HCT116 (cell line): ENCODE measurements around the gene LRRN4CL. TPM values are rescaled to one million over a fixed set of nuclear protein-coding genes. Genes with fewer than 3 reads are reported as not detected.

Experiments used
- ATAC-seq: fragments of 200-7000 bp; cut with Tn5 transposase; 2 replicates; pipeline ENCODE4 v1.9.1; 2020; ENCODE audit warnings: mild to moderate bottlenecking, moderate library complexity
- BruUV-seq: library from RNA; stranded (reverse); fragments of 400-500 nt; replicated peaks from 2 replicates; lab custom pipeline; 2021; lab: Mats Ljungman, UMichigan
- CTCF ChIA-PET: fragments of 300-600 bp; sonication (Branson Sonifier 250); formaldehyde crosslinking; loops from one replicate; lab custom pipeline; 2021; ENCODE audit warnings: antibody characterized with exemption; lab: Charles Lee
- POLR2A ChIA-PET: fragments of 300-600, 350-600 bp; sonication (Branson Sonifier 250); formaldehyde crosslinking; loops from one replicate; lab custom pipeline; 2021; ENCODE audit warnings: antibody characterized with exemption; lab: Charles Lee
- RAD21 ChIA-PET, 2 experiments: fragments of 300-600 bp; sonication (Branson Sonifier 250); formaldehyde crosslinking; loops; one replicate each; lab custom pipeline; 2023; ENCODE audit warnings: low total read pairs in 2 of 2; ENCODE audit not compliant: uncharacterized antibody in 2 of 2, unreplicated experiment in 2 of 2, low non-redundant PET in 1 of 2; lab: Charles Lee
- DNase-seq: peaks from one replicate; pipeline ENCODE4 v3.0.0-alpha.2; 2010; ENCODE audit warnings: low read depth, low spot score
- H2AFZ ChIP-seq: fragments of 200-600 bp; shearing (Covaris generic), sonication (generic); 2 replicates; pipeline ENCODE4 v1.6.1; 2017; ENCODE audit warnings: low read depth, mixed run types, mixed read lengths, antibody characterized with exemption, low read length; ENCODE audit not compliant: poor library complexity, severe bottlenecking
- H3K27ac ChIP-seq: 2 replicates; pipeline ENCODE4 v1.5.1; 2012; ENCODE audit warnings: low read depth, low read length
- H3K27me3 ChIP-seq: fragments of 200-600 bp; sonication (generic); 2 replicates; pipeline ENCODE4 v1.6.1; 2016; ENCODE audit warnings: mixed run types, low read length, mixed read lengths; ENCODE audit not compliant: insufficient read depth
- H3K36me3 ChIP-seq, 2 experiments: fragments of 200-500 bp in 1 of 2; fragments of 200-600 bp in 1 of 2; sonication (Bioruptor generic) in 1 of 2; sonication (generic) in 1 of 2; 2 replicates each; pipeline versions ENCODE4 v1.5.1 to v1.6.1; 2014 to 2016; ENCODE audit warnings: low read length in 2 of 2, inconsistent platforms in 1 of 2, mixed read lengths in 1 of 2, mixed run types in 1 of 2; ENCODE audit not compliant: insufficient read depth in 2 of 2, control insufficient read depth in 1 of 2
- H3K4me1 ChIP-seq, 2 experiments: fragments of 200-600 bp in 1 of 2; sonication (generic) in 1 of 2; 2 replicates each; pipeline versions ENCODE4 v1.5.1 to v1.6.1; 2012 to 2017; ENCODE audit warnings: low read length in 2 of 2, inconsistent platforms in 1 of 2, mild to moderate bottlenecking in 1 of 2, mixed read lengths in 1 of 2, mixed run types in 1 of 2, moderate library complexity in 1 of 2; ENCODE audit not compliant: insufficient read depth in 2 of 2, control insufficient read depth in 1 of 2
- H3K4me2 ChIP-seq: fragments of 200-600 bp; sonication (generic); 2 replicates; pipeline ENCODE4 v1.6.1; 2017; ENCODE audit warnings: mixed run types, low read length, mixed read lengths
- H3K4me3 ChIP-seq, 2 experiments: fragments of 200-600 bp in 1 of 2; sonication (generic) in 1 of 2; replicated peaks in 1 of 2; 2 replicates each; pipeline ENCODE4 v1.5.1; 2011 to 2016; ENCODE audit warnings: low read length in 2 of 2, control low read depth in 1 of 2, low read depth in 1 of 2, mild to moderate bottlenecking in 1 of 2, mixed read lengths in 1 of 2, mixed run types in 1 of 2
- H3K79me2 ChIP-seq: fragments of 200-600 bp; sonication (generic); 2 replicates; pipeline ENCODE4 v1.6.1; 2017; ENCODE audit warnings: mild to moderate bottlenecking, mixed run types, low read length, moderate library complexity, mixed read lengths; ENCODE audit not compliant: insufficient read depth
- H3K9ac ChIP-seq: fragments of 200-600 bp; sonication (generic); 2 replicates; pipeline ENCODE4 v1.6.1; 2016; ENCODE audit warnings: low read length, mixed read lengths
- H3K9me2 ChIP-seq: fragments of 200-600 bp; sonication (generic), shearing (Covaris generic); 2 replicates; pipeline ENCODE4 v1.6.1; 2017; ENCODE audit warnings: mixed run types, mild to moderate bottlenecking, moderate library complexity; ENCODE audit not compliant: insufficient read depth
- H3K9me3 ChIP-seq, 2 experiments: fragments of 200-500 bp in 1 of 2; fragments of 200-600 bp in 1 of 2; sonication (Bioruptor generic) in 1 of 2; sonication (generic) in 1 of 2; 2 replicates each; pipeline ENCODE4 v1.6.1; 2014 to 2017; ENCODE audit warnings: low read length in 2 of 2, mixed read lengths in 2 of 2, inconsistent platforms in 1 of 2, low read depth in 1 of 2, mild to moderate bottlenecking in 1 of 2, mixed run types in 1 of 2, moderate library complexity in 1 of 2; ENCODE audit not compliant: control insufficient read depth in 1 of 2, insufficient read depth in 1 of 2
- H4K20me1 ChIP-seq: fragments of 200-600 bp; sonication (generic), shearing (Covaris generic); 2 replicates; pipeline ENCODE4 v1.6.1; 2017; ENCODE audit warnings: mixed run types, mild to moderate bottlenecking, moderate library complexity; ENCODE audit not compliant: insufficient read depth
- CBX3 ChIP-seq: IDR thresholded peaks from 2 replicates; pipeline ENCODE4 v1.6.1; 2012; ENCODE audit warnings: low read depth
- ELF1 ChIP-seq: IDR thresholded peaks from 2 replicates; pipeline ENCODE4 v1.6.1; 2012; ENCODE audit warnings: low read depth, borderline replicate concordance
- FOSL1 ChIP-seq: IDR thresholded peaks from 2 replicates; pipeline ENCODE4 v1.6.1; 2012; ENCODE audit warnings: low read depth
- POLR2A ChIP-seq: IDR thresholded peaks from 2 replicates; pipeline ENCODE4 v1.7.0; 2011; ENCODE audit warnings: borderline replicate concordance; ENCODE audit not compliant: insufficient read depth, insufficient read length; ENCODE audit errors: extremely low read depth
- POLR2AphosphoS5 ChIP-seq: IDR thresholded peaks from 2 replicates; pipeline ENCODE4 v1.6.1; 2011; ENCODE audit warnings: mild to moderate bottlenecking, low read depth, low read length, moderate library complexity
- SP1 ChIP-seq: IDR thresholded peaks from 2 replicates; pipeline ENCODE4 v1.6.1; 2012; ENCODE audit warnings: low read depth
- SRF ChIP-seq: IDR thresholded peaks from 2 replicates; pipeline ENCODE4 v1.6.1; 2012; ENCODE audit warnings: low read depth
- YY1 ChIP-seq: IDR thresholded peaks from 2 replicates; pipeline ENCODE4 v1.6.1; 2011; ENCODE audit warnings: low read length, low read depth, moderate library complexity, mild to moderate bottlenecking; ENCODE audit not compliant: insufficient replicate concordance; ENCODE audit errors: extremely low read depth
- ZFX ChIP-seq: fragments of 450-650 bp; IDR thresholded peaks from 2 replicates; pipeline ENCODE4 v1.6.1; 2017
- intact Hi-C: fragments of 100-400 bp; cut with micrococcal nuclease; formaldehyde crosslinking; loops from 2 replicates; pipeline ENCODE4 v1.10.0; 2022
- total RNA-seq: library from RNA; stranded (reverse); gene quantifications from one replicate; pipeline ENCODE4 v1.2.1, GENCODE V29; 2021; ENCODE audit not compliant: unreplicated experiment

Gene LRRN4CL
- total RNA-seq, 1 experiment from 2014 or later: 0.71 TPM

- TF ChIP-seq SP1 (no peak), CBX3 (no peak), SRF (no peak), ZFX (peak; percentile 70; the same call in 1 of the 2 replicates), ELF1 (no peak), POLR2A (peak; percentile 99), POLR2AphosphoS5 (peak; percentile 100), FOSL1 (no peak), YY1 (peak; percentile 82)
- H3K9me2 ChIP-seq: no peaks in the 10 kb centered on the region
- POLR2A ChIA-PET: interaction anchor here (0.7 to 8.9 kb wide), 40 partner anchors 9 to 1523 kb away, joined by 3 to 195 read pairs (median 5); partner anchors contain the start of genes B3GAT3, EEF1G, GANAB and HNRNPUL2
- H3K79me2 ChIP-seq: peaks cover 56% of the 10 kb centered on the region
- peak; percentile 81 for ATAC-seq
- peak within 1 kb of the TSS; percentile 98 for H3K4me2 ChIP-seq
- H3K36me3 ChIP-seq: peaks cover 11 to 32% of the 10 kb centered on the region in 2 experiments; a peak in 3 of 4 replicates
- BruUV-seq: TSS peak; percentile 85
- H3K4me1 ChIP-seq: peaks cover 24 to 43% of the 10 kb centered on the region in 2 experiments; a peak in 3 of 4 replicates
- CTCF ChIA-PET: interaction anchor here (0.6 to 1.9 kb wide), 8 partner anchors 10 to 327 kb away, joined by 3 to 6 read pairs (median 4); partner anchors contain the start of genes INTS5 and TUT1
- H3K9me3 ChIP-seq: no peaks in the 10 kb centered on the region
- H3K9ac ChIP-seq: peak within 1 kb of the TSS; percentile 100
- H3K27ac ChIP-seq: peak within 1 kb of the TSS; percentile 96
- no peaks in the 10 kb centered on the region for H4K20me1 ChIP-seq
- no peak within 1 kb of the TSS for H2AFZ ChIP-seq
- RAD21 ChIA-PET: interaction anchor here in 1 of 2 experiments (1.7 kb wide), 1 partner anchor 12 kb away, joined by 6 read pairs; the partner anchor contains the start of gene INTS5
- intact Hi-C loops: no loop called here
- H3K4me3 ChIP-seq: peak within 1 kb of the TSS; percentile 99
- no peaks in the 10 kb centered on the region for H3K27me3 ChIP-seq
- peak; percentile 84 for DNase-seq
Measured at GRCh38 chr11:62665075-62665598, 24.2 kb downstream of the LRRN4CL start, which contains the start of the genes C11orf98 and CSKMT. Gene C11orf98, minus strand, starts transcription at chr11:62665210. Its CDS starts 41 bp downstream, at chr11:62665169. Gene CSKMT, plus strand, starts transcription at chr11:62665312. Its CDS starts 568 bp downstream, at chr11:62665880.
